Coronary artery (tissue), 2 donors: ENCODE data around the gene PSTK.

Experiments used
- DNase-seq: peaks from one replicate; pipeline ENCODE4 v3.0.0-alpha.2; 2017; ENCODE audit warnings: low spot score
- H3K27ac ChIP-seq, 2 donors: fragments of 200-600 bp; sonication (generic); one replicate each; pipeline ENCODE4 v1.5.1; 2016 to 2019
- H3K4me3 ChIP-seq: fragments of 200-600 bp; sonication (generic); 2 replicates; pipeline ENCODE4 v1.5.1; 2016; ENCODE audit warnings: mild to moderate bottlenecking, moderate library complexity
- CTCF ChIP-seq: fragments of 200-600 bp; sonication (generic); IDR thresholded peaks from one replicate; pipeline ENCODE4 v1.5.1; 2019; ENCODE audit warnings: antibody characterized with exemption

Gene PSTK

DNA sequence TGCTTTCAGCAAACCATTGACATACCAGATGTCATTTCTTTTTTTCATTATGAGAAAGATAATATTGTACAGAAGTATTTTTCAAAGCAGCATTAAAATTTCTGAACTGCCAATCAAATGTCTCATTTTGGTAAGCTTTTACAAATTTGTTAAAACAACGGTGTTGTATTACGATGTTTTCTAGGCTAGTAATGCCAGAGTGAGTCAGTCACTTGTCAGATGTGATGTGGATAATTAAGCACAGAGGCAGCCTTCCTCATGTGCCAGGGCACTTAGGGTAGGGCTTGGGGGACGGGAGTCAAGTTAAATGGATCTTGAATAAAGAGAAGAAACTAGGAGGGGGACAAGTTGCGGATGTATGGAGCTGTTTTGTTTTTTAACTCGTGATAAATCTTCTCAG is 10.1 kb downstream of the PSTK start:
- no peak for TF ChIP-seq CTCF

DNA sequence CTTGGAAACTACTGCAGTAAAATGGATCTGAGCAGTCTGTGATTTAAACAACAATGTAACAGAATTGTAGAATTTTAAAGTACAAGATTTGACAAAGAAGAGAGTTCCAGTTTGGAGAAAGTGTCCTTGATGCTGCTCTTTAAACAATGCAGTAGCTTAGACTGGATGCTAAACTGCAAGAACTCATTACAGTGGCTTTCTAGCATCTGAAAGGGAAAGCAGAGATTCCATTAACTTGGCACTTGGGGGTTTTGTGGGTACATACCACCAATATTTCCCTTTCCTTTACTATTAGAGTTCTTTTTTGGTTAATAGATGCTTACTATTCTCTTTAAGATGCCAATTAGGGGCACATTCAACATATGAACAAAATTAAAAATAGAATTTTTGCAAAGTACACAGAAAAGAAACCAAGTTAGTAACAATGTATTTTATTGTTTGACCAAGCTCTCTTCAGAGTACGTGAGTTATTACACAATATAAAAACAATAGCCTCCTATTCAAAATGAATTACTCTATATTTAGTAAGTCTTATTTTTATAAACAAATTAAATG is 11.9 kb downstream of the PSTK start:
- Histone ChIP-seq H3K27ac (no peak overlapping the region), H3K4me3 (no peak overlapping the region)
- DNase-seq = no peak
- TF ChIP-seq CTCF = no peak

More for the DNA sequence above, 10.1 kb downstream of the PSTK start:
- H3K27ac ChIP-seq = no peak overlapping the region
- H3K4me3 ChIP-seq = no peak overlapping the region
- no peak for DNase-seq

GRCh38 chr10:122993797-122994336 is 13.7 kb downstream of the PSTK start:
- TF ChIP-seq CTCF = no peak
- no peak for DNase-seq
- no peak overlapping the region for H3K27ac ChIP-seq
- H3K4me3 ChIP-seq = no peak overlapping the region

- no peak overlapping the region for H3K4me3 ChIP-seq
Measured at GRCh38 chr10:122995936-122996335, 15.7 kb downstream of the PSTK start.

GRCh38 chr10:122997864-122998263 is 17.7 kb downstream of the PSTK start:
- Histone ChIP-seq H3K27ac (no peak overlapping the region), H3K4me3 (no peak overlapping the region)
- no peak for DNase-seq
- no peak for TF ChIP-seq CTCF

More at GRCh38 chr10:122995936-122996335, 15.7 kb downstream of the PSTK start:
- no peak overlapping the region for H3K27ac ChIP-seq
- no peak for DNase-seq
- no peak for TF ChIP-seq CTCF

DNA sequence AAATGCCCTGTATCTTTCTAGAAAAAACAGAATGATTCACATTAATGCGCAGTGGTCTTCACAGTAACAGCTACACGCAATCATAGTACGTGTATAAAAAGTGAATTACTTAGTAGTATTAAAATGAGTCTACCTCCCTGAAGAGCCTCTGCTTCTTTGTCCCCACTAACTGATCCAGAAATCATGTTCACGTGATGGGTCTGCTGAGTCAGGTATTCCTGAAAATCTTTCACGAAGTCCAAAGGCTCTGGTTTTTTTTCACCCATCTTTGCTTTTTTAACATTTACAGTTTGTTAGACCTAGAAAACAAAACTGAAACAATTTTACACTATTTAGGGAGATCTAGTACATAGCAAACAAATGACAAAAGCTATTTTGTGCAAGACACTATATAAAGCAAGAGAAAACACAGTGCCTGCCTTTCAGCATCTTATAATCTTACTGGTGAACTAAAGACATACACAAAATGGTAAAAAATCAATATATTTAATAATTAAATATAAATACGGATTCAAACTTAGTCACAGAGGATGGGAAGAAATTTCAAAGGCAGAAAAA is 18.2 kb downstream of the PSTK start:
- DNase-seq = no peak
- Histone ChIP-seq H3K4me3 (no peak overlapping the region), H3K27ac (no peak overlapping the region)
- no peak for TF ChIP-seq CTCF

- Histone ChIP-seq H3K4me3 (no peak overlapping the region), H3K27ac (no peak overlapping the region)
- no peak for TF ChIP-seq CTCF
- DNase-seq = no peak
Measured at GRCh38 chr10:122998934-122999333, 18.7 kb downstream of the PSTK start.
